PFSK-1 (cell line): ENCODE measurements around the gene TEAD2.

Source experiments
- FOXP2 ChIP-seq: optimal IDR thresholded peaks from 2 replicates; pipeline ENCODE3; 2011; ENCODE audit warnings: borderline replicate concordance, control low read depth, inconsistent platforms; ENCODE audit not compliant: insufficient read depth; ENCODE audit errors: extremely low read length, extremely low read depth
- POLR2AphosphoS5 ChIP-seq: IDR thresholded peaks from 2 replicates; pipeline ENCODE4 v1.6.1; 2012; ENCODE audit warnings: low read depth, mild to moderate bottlenecking, control low read depth, low read length, moderate library complexity
- SIN3A ChIP-seq: IDR thresholded peaks from 2 replicates; pipeline ENCODE4 v1.6.1; 2012; ENCODE audit warnings: mild to moderate bottlenecking, low read length, moderate library complexity, borderline replicate concordance; ENCODE audit not compliant: insufficient read depth
- TAF1 ChIP-seq: IDR thresholded peaks from 2 replicates; pipeline ENCODE4 v1.6.1; 2012; ENCODE audit warnings: low read length, control low read depth, borderline replicate concordance; ENCODE audit not compliant: insufficient read depth
- TF ChIP-seq, protein P1 (sequence below), 2 experiments: IDR thresholded peaks; 2 replicates each; pipeline versions ENCODE4 v1.6.1 to v1.8.0; 2011 to 2012; ENCODE audit warnings: low read depth in 2 of 2, low read length in 2 of 2, control low read depth in 1 of 2, inconsistent platforms in 1 of 2, mild to moderate bottlenecking in 1 of 2, moderate library complexity in 1 of 2; ENCODE audit not compliant: insufficient read depth in 1 of 2

TEAD2 gene

DNA sequence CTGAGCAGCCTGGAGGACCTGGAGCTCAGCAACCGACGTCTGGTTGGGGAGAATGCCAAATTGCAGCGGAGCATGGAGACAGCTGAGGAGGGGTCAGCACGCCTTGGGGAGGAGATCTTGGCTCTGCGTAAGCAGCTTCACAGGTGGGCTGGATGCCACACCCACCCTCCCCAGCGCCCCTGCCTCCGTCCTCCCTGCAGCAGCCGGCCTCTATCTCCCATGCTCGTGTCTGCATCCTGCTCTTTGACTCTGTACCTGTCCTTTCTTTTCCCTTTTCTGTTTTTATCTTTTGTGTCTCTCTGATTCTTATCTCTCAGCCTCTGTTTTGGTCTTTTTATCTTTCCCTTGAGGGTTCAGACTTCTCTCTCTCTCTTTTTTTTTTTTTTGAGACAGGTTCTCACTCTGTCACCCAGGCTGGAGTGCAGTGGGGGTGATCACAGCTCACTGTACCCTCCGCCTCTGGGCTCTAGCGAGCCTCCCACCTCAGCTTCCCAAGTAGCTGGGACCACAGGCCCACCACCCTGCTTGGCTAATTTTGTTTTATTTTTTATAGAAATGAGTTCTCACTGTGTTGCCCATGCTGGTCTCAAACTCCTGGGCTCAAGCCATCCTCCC is 35.9 kb upstream of the TEAD2 start:
- TF ChIP-seq FOXP2 = no peak
- TF ChIP-seq, protein P1, sequence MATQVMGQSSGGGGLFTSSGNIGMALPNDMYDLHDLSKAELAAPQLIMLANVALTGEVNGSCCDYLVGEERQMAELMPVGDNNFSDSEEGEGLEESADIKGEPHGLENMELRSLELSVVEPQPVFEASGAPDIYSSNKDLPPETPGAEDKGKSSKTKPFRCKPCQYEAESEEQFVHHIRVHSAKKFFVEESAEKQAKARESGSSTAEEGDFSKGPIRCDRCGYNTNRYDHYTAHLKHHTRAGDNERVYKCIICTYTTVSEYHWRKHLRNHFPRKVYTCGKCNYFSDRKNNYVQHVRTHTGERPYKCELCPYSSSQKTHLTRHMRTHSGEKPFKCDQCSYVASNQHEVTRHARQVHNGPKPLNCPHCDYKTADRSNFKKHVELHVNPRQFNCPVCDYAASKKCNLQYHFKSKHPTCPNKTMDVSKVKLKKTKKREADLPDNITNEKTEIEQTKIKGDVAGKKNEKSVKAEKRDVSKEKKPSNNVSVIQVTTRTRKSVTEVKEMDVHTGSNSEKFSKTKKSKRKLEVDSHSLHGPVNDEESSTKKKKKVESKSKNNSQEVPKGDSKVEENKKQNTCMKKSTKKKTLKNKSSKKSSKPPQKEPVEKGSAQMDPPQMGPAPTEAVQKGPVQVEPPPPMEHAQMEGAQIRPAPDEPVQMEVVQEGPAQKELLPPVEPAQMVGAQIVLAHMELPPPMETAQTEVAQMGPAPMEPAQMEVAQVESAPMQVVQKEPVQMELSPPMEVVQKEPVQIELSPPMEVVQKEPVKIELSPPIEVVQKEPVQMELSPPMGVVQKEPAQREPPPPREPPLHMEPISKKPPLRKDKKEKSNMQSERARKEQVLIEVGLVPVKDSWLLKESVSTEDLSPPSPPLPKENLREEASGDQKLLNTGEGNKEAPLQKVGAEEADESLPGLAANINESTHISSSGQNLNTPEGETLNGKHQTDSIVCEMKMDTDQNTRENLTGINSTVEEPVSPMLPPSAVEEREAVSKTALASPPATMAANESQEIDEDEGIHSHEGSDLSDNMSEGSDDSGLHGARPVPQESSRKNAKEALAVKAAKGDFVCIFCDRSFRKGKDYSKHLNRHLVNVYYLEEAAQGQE (IDR thresholded peaks at IDR 0.05; ENCODE audit: insufficient read depth in 1 of 2, low read depth in 2 of 2, low read length in 2 of 2) = no peak
- no peak for TF ChIP-seq TAF1

DNA sequence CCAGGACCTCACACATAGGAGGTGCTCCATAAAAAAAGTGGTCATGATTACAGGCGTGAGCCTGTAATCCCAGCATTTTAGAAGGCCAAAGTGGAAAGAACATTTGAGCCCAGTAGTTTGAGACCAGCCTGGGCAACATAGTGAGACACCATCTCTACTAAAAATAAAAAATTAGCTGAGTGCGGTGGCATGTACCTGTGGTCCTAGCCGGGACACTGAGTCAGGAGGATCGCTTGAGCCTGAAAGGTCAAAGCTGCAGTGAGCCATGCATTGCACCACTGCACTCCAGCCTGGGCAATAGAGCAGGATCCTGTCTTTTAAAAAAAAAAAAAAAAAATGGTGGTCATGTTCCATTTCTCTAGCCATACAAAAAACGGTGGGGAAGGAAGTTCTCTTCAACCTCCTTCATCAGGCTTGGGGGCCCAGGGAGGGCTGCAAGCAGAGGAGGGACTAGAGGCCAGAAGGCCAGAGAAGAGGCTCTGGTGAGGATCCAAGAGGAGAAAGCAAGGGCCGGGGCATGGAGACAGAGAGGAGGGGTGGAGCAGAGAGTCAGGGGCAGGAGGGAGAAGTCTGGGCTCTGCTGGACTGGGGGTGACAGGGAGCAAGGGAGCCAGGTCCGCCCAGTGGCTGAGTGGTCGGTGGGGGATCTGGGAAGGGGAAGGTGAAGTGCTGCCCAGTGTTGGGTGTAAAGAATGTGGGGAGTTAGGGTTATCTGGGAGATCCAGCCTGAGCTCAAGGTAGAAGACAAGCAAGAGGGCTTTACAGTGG is 34.7 kb upstream of the TEAD2 start:
- TF ChIP-seq POLR2AphosphoS5 = no peak

DNA sequence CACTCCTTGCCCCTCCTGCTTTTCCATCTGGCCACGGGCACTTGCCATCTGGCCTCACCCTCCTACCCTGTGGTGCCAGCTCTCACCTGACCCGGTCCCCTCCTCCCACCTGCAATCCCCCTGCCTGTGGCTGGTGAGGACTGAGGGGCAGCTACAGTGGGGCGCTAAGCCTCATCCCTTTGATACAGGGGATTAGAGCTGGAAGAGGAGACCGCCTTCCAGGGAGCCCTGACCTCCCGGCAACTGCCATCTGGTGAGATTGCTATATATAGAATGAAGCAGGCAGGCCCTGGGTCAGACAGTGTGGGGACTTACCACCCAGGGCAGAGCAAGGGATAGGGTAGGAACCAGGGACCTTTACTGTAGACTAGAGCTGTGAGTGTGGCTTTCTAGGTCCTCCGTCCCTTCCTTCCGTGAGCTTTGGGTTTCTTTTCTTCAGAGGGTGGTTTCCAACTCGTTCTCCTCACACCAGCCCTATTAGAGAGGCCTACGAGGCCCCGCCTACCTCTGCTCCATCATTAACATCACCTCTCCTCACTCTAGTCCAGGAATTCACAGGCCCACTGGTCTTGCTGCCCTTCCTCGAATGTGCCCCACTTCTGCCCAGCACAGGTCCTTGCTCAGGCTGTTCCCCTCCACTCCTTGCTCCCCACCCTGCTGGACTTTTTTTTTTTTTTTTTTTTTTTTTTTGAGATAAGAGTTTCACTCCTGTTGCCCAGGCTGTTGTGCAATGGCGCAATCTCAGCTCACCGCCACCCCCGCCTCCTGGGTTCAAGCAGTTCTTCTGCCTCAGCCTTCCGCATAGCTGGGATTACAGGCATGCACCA is 33.6 kb upstream of the TEAD2 start:
- TF ChIP-seq, protein P1 (IDR thresholded peaks at IDR 0.05; ENCODE audit: insufficient read depth in 1 of 2, low read depth in 2 of 2, low read length in 2 of 2) = no peak
- TF ChIP-seq POLR2AphosphoS5 = no peak
- TF ChIP-seq FOXP2 = no peak
- TF ChIP-seq SIN3A = no peak
- no peak for TF ChIP-seq TAF1

DNA sequence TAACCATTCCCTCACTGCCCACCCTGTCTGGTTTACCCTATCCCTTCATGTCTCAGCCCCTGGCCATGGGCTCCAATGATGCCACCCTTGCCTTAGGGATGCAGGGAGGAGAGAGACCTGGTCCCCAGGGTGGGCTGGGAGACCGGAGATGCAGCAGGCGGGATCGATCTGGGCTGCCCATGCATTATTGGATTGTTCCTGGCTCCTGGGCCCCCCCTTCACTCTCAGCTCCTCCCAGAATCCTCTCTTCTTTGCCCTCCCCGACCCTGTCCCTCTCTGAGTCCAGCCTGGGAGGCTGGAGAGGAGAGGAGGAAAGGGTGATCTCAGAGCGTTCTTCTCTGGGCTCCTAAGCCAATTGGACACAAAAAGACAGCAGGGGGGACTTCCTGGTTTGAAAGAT is 31.7 kb upstream of the TEAD2 start:
- TF ChIP-seq, protein P1 (IDR thresholded peaks at IDR 0.05; ENCODE audit: insufficient read depth in 1 of 2, low read depth in 2 of 2, low read length in 2 of 2) = no peak
- no peak for TF ChIP-seq SIN3A

DNA sequence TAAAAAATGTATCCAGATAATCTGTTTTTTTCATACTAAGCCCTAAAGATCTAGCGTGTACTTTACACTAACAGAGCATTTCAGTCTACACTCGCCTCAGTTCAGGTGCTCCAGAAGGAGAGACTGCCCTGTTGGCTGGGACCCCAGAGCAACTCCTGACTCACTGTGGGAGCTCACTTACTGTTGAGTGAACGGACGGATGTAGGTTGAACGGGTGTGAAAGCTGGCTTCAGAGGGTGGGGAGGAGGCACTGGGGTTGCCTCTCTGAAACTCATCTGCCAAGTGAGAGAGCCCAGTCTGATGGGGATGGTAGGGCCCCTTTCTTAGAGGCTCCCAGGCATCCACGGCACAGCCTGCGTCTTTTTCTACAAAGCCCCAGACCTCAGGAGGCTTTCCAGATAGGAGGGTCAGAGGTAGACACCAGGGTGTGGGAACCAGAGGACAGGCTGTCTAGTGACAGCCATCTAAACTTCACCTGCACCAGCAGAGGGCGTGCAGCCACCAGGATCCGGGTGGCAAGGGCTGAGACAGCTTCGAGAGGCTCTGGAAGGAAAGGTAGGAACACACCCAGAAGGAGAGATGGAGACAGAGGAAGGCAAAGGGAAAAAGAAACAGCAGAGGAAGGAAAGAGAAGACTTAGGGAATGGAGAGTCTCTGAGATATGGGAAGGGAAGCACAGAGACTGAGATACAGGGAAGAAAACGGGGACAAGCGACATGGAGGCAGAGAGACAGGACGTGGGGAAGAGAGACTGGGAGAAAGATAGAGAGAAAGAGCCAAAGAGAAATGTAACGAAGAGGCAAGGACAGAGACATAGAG is 29.6 kb upstream of the TEAD2 start:
- TF ChIP-seq FOXP2 (no peak), TAF1 (no peak), POLR2AphosphoS5 (no peak), SIN3A (no peak)
- TF ChIP-seq, protein P1 (IDR thresholded peaks at IDR 0.05; ENCODE audit: insufficient read depth in 1 of 2, low read depth in 2 of 2, low read length in 2 of 2) = no peak
